ENCODE results near the gene RMI2.

Gene RMI2

DNA sequence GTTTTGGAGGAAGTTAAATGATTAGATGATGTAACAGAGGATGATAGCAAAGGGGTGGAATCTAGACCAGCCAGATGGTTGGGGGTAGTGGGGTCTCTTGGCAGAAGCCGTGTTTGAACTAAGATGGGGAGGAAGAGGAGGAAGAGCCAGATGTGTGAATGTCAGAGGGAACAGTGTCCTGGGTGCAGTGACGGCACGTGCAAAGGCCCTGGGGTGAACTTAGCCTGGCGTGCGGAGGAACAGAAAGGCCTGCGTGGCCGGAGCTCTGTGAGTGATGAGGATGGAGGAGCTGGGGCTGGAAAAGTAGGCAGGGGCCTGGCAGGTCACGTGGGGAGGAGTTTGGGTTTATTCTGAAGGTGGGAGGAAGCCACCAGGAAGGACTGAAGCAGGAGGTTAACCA, 26.4 kb upstream of the RMI2 start:
- DNase-seq (ENCODE audit: low read depth in 1 of 2, low spot score in 1 of 2), result no peak
- no peak for TF ChIP-seq POLR2AphosphoS5 (IDR thresholded peaks at IDR 0.05; ENCODE audit: low read depth)
- TF ChIP-seq GABPA (IDR thresholded peaks at IDR 0.05; ENCODE audit: low read depth), result no peak
- TF ChIP-seq, protein P1, sequence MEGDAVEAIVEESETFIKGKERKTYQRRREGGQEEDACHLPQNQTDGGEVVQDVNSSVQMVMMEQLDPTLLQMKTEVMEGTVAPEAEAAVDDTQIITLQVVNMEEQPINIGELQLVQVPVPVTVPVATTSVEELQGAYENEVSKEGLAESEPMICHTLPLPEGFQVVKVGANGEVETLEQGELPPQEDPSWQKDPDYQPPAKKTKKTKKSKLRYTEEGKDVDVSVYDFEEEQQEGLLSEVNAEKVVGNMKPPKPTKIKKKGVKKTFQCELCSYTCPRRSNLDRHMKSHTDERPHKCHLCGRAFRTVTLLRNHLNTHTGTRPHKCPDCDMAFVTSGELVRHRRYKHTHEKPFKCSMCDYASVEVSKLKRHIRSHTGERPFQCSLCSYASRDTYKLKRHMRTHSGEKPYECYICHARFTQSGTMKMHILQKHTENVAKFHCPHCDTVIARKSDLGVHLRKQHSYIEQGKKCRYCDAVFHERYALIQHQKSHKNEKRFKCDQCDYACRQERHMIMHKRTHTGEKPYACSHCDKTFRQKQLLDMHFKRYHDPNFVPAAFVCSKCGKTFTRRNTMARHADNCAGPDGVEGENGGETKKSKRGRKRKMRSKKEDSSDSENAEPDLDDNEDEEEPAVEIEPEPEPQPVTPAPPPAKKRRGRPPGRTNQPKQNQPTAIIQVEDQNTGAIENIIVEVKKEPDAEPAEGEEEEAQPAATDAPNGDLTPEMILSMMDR (IDR thresholded peaks at IDR 0.05; ENCODE audit: insufficient read depth, low read length), result no peak
- TF ChIP-seq, protein P2, sequence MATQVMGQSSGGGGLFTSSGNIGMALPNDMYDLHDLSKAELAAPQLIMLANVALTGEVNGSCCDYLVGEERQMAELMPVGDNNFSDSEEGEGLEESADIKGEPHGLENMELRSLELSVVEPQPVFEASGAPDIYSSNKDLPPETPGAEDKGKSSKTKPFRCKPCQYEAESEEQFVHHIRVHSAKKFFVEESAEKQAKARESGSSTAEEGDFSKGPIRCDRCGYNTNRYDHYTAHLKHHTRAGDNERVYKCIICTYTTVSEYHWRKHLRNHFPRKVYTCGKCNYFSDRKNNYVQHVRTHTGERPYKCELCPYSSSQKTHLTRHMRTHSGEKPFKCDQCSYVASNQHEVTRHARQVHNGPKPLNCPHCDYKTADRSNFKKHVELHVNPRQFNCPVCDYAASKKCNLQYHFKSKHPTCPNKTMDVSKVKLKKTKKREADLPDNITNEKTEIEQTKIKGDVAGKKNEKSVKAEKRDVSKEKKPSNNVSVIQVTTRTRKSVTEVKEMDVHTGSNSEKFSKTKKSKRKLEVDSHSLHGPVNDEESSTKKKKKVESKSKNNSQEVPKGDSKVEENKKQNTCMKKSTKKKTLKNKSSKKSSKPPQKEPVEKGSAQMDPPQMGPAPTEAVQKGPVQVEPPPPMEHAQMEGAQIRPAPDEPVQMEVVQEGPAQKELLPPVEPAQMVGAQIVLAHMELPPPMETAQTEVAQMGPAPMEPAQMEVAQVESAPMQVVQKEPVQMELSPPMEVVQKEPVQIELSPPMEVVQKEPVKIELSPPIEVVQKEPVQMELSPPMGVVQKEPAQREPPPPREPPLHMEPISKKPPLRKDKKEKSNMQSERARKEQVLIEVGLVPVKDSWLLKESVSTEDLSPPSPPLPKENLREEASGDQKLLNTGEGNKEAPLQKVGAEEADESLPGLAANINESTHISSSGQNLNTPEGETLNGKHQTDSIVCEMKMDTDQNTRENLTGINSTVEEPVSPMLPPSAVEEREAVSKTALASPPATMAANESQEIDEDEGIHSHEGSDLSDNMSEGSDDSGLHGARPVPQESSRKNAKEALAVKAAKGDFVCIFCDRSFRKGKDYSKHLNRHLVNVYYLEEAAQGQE (IDR thresholded peaks at IDR 0.05; ENCODE audit: insufficient replicate concordance, low read depth), result no peak
- no peak for TF ChIP-seq SPI1 (IDR thresholded peaks at IDR 0.05; ENCODE audit: borderline replicate concordance, low read depth)
- no peak overlapping the region for H3K4me3 ChIP-seq (replicated peaks; ENCODE audit: insufficient read depth, low read length)
- no peak overlapping the region for H3K27ac ChIP-seq (replicated peaks)
- no peaks in the 10 kb centered on the region for H3K27me3 ChIP-seq (ENCODE audit: insufficient read depth, poor library complexity, severe bottlenecking)

DNA sequence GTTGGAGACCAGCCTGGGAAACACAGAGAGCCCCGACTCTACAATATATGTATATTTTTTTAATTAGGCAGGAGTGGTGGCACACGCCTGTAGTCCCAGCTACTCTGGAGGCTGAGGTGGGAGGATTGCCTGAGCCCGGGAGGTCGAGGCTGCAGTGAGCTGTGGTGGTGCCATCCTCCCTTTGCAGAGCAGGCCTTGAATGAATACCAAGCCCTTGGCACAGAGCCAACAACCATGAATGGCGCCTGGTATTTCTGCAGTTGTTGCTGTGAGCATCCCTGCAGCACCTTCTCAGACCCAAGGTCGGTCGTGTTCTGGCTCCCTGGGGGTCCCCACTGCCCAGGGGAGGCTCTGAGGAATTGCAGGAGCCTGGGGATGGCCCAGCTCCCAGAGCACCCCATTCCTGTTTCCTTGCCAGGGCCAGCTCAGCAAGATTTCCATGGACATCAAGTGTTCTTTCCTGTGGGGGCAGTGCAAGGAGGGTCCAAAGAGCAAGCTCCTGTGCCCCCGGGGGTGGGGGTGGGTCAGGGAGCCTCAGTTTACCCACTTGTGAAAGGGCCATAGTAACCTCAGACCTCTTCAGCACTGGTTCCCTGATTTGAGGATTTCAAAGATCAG, 25.6 kb upstream of the RMI2 start:
- no peak overlapping the region for H3K27ac ChIP-seq (replicated peaks)
- no peak for DNase-seq (ENCODE audit: low read depth in 1 of 2, low spot score in 1 of 2)
- no peaks in the 10 kb centered on the region for H3K27me3 ChIP-seq (ENCODE audit: insufficient read depth, poor library complexity, severe bottlenecking)
- no peak overlapping the region for H3K4me3 ChIP-seq (replicated peaks; ENCODE audit: insufficient read depth, low read length)
- TF ChIP-seq GABPA (IDR thresholded peaks at IDR 0.05; ENCODE audit: low read depth) (no peak), SPI1 (IDR thresholded peaks at IDR 0.05; ENCODE audit: borderline replicate concordance, low read depth) (no peak), POLR2AphosphoS5 (IDR thresholded peaks at IDR 0.05; ENCODE audit: low read depth) (no peak)
- TF ChIP-seq, protein P1 (IDR thresholded peaks at IDR 0.05; ENCODE audit: insufficient read depth, low read length), result no peak
- TF ChIP-seq, protein P2 (IDR thresholded peaks at IDR 0.05; ENCODE audit: insufficient replicate concordance, low read depth), result no peak

DNA sequence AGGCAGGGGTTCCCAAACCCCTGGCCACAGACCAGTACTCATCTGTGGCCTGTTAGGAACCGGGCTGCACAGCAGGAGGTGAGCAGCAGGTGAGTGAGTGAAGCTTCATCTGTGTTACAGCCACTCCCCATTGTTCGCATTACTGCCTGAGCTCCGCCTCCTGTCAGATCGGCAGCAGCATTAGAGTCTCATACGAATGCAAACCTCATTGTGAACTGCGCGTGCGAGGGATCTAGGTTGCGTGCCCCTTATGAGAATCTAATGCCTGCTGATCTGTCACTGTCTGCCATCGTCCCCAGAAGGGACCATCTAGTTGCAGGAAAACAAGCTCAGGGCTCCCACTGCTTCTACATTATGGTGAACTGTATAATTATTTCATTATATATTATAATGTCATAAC, 25.1 kb upstream of the RMI2 start:
- no peak overlapping the region for H3K27ac ChIP-seq (replicated peaks)
- DNase-seq (ENCODE audit: low read depth in 1 of 2, low spot score in 1 of 2), result no peak
- TF ChIP-seq, protein P2 (IDR thresholded peaks at IDR 0.05; ENCODE audit: insufficient replicate concordance, low read depth), result no peak
- TF ChIP-seq, protein P1 (IDR thresholded peaks at IDR 0.05; ENCODE audit: insufficient read depth, low read length), result no peak
- TF ChIP-seq SPI1 (IDR thresholded peaks at IDR 0.05; ENCODE audit: borderline replicate concordance, low read depth) (no peak), POLR2AphosphoS5 (IDR thresholded peaks at IDR 0.05; ENCODE audit: low read depth) (no peak), GABPA (IDR thresholded peaks at IDR 0.05; ENCODE audit: low read depth) (no peak)
- H3K4me3 ChIP-seq (replicated peaks; ENCODE audit: insufficient read depth, low read length), result no peak overlapping the region
- no peaks in the 10 kb centered on the region for H3K27me3 ChIP-seq (ENCODE audit: insufficient read depth, poor library complexity, severe bottlenecking)

Data from HL-60 (cell line).